HG02970 (cell line): ENCODE results near the gene NR3C1.

Experiments used
- ATAC-seq: cut with Tn5 transposase; IDR thresholded peaks from one replicate; pipeline ENCODE4 v1.9.1; 2021; ENCODE audit warnings: mild to moderate bottlenecking, moderate library complexity, moderate number of reproducible peaks; ENCODE audit not compliant: unreplicated experiment, low FRiP score

The NR3C1 gene

DNA sequence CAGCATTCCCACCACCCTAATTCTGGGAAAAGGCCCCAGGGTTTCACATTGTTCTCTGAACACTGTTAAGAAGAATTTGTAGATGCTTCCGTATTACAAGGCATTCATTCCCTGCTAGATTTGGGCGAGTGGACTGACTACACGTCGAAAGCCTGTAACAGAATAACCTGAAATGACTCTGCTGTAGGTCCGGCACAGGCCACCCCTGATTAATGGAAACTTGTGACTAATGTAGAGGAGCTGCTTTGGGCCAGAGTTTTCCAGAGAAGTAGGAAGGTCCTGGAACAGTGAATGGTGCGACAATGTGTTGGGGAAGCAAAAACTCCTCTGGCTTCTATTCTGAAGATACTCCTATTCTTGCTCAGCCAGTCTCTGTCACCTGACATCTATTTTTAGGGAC, 87.6 kb downstream of the NR3C1 start:
- no peak for ATAC-seq

DNA sequence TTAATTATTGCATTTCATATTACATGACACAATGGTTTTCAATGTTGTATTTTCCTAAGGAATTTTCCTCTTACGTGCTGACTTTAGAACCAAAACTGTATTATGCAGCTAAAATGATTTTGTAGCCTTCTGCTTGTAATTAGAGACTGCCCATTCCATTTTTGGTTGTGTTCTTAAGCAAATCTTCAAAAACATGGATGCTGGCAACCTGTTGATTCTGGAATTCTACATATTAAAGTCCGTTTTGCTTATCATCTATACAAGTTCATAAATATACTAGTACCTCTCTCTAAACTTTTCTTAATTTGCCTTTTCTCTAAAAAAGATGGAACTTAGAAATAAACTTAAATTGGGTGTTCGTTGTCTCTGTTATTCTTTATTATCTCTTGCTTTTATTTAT, 88.3 kb downstream of the NR3C1 start:
- no peak for ATAC-seq

DNA sequence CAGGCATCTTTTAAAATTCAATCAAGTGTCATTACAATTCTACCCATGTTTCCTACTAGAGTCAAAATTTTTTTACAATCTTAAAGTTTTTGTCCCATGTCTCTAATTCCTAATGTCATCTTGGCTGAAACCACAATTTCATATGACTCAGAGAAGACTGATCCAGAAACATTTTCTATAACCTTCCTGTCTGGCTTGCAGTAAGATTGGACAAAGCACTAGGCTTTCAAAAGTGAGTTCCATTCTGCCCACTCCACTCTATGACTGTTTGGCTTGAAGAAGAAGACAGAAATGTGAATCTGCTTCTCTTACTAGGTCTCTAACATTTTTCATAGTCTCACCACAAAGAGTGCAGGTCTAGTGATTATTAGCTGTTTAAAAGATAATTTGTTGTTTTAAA, 88.8 kb downstream of the NR3C1 start:
- ATAC-seq: no peak

GRCh38 chr5:143314099-143314498, 89.4 kb downstream of the NR3C1 start:
- no peak for ATAC-seq

GRCh38 chr5:143313298-143313852, 90.1 kb downstream of the NR3C1 start:
- ATAC-seq: no peak

GRCh38 chr5:143312822-143313221, 90.7 kb downstream of the NR3C1 start:
- ATAC-seq: no peak

DNA sequence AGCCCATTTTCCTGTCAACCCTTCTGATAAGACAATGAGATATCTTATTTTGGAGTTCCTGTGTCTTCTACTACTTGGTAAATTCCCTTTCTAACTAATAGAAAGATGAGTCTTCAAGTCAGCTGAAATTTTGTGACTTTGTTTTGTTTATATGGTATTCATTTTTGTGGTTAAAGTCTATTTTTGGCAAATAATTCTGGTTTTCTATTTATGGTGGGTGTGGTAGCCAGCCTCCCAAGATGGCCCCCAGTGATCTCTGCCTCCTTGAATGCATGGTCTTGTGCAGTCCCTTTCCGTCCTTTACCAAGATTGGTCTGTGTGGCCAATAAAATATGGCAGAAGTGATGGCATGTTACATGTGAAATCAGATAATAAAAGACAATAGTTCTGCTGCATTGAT, 91.5 kb downstream of the NR3C1 start:
- ATAC-seq: no peak

DNA sequence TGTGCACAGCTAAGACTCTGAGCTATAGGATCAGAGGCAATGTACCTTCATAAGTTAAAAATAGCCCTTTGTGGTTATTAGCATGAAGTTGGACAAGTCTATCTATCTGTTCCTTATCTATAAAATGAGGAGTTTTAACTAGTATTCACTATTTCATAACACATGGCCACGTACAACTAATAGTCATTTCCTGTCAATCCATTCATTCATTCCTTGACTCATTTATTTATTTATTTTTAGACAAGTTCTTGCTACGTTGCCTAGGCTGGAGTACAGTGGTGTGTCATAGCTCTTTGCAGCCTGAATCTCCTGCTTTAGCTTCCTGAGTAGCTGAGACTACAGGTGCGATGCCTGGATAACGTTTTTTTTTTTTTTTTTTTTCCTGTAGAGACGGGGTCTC, 92.1 kb downstream of the NR3C1 start:
- ATAC-seq: no peak

GRCh38 chr5:143309661-143310431, 93.6 kb downstream of the NR3C1 start:
- ATAC-seq: no peak

DNA sequence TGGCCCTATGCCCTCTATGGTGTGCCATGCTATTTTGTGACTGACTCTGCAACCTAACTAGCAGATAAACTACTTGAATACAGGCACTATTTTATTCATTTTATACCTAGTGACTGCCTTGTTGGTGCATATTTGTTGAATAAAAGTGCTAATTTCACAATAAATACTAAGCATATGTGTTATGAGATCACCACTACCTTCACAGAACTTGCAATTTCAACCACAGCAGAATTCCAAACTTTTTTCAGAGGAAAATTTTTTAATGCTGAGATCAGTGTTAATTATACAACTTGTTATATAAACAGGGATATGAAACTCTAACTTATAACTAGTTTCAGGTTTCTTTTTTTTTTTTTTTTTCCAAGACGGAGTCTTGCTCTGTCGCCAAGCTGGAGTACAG, 94.8 kb downstream of the NR3C1 start:
- ATAC-seq: no peak

- no peak for ATAC-seq
These were observed 97.4 kb downstream of the NR3C1 start for GRCh38 chr5:143306040-143306439.

GRCh38 chr5:143304836-143305475, 98.5 kb downstream of the NR3C1 start:
- ATAC-seq: no peak

DNA sequence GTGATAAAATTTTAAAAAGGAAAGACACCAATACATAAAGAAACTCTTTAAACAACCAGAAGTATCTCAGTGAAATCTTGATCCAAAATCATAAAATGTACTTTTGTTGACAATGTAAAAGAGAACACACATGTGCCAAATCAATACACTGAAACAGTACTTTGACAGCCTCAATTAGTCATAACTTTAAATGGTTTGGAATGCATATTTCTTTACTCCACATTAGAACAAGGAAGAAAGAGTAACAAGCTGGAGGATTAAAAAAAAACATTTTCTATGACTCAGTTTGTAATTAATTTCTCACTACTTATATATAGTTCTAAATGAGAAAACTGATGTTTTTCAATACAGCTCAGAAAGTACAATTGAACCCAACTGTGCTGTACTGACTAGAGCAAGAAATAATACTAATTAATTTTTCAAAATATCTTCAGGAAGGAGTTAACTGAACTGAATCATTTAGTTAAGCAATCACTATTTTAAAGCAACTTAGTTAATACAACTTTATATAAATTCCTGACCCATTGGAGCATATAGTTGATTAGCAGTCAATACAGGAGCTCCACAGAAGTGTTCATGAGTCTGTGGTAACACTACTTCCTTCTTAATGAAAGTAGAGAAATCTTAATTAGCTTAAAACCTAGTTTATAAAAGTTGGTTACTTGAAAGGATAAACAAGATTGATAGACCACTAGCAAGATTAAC, 101.0 kb downstream of the NR3C1 start:
- no peak for ATAC-seq

- ATAC-seq: no peak
These were observed 105.7 kb downstream of the NR3C1 start for GRCh38 chr5:143297756-143298155.

GRCh38 chr5:143290125-143290524, 113.4 kb downstream of the NR3C1 start:
- no peak for ATAC-seq

DNA sequence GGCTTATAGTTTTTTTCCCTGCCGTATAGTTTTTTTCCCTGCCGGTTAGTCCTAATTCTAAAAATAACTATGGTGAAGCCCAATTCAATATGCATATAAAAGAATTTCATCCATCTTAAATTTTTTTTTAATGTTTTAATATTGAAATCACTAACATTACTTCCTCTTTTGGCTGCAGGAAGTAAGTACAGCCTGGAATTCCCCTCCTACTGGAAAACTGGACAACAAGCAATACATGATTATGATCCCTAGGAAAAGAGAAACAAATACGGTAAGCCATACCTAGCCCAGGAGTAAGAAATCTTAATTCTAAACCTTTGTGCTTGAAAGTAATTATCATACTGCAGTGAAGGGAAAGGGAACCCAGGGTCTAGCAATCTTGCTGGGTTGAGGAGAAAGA, 119.0 kb downstream of the NR3C1 start:
- ATAC-seq: no peak

DNA sequence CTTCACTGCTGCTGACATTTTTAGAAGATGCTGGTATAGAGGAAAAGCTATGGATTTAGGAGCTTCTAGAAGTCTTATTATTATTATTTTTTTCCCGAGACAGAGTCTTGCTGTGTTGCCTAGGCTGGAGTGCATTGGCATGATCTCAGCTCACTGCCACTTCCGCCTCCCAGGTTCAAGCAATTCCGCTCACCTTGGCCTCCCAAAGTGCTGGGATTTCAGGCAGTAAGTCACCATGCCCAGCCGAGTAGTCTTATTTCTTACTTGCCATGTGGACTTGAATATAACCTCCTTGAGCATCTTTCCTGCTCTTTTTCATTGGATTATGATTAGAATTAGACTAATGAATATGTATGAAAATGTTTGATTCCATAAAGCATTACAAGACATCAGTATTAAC, 119.5 kb downstream of the NR3C1 start:
- no peak for ATAC-seq

DNA sequence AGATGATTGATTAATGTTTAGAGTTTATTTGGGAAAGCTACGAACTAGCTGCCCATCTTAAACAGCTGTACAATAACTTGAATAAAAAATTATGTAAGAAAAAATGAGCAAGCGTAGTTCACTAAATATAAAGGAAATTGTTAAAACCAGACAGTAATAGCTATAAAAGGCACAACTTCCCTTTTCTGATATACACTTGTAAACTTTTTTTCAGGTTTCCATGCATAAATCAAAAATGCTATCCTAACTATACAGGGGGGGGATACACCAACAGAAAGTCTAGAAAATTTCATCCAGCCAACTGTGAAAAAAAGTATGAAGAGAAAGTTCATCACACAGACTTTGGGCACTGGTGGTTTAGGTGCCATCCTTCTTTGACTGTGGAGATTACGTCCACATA, 122.3 kb downstream of the NR3C1 start:
- ATAC-seq: no peak

- ATAC-seq: no peak
These were observed 123.8 kb downstream of the NR3C1 start for GRCh38 chr5:143279698-143280097.

DNA sequence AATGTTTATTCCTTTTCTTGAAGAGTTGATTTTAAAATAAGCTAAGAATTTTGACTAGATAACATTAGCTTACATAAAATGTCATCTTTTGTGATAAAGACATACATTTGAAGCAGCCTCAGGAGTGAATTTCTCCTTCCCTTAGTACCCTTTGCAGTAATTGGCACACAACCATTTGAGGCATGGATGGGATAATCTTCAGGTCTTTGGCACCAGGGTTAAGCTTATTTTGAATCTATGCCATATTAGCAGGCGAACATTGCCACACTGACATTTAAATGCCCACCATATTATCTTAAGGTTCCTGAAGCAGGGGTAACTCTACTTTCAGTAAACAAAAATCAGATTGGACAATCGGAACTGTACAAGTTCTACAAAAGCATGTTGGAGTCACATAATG, 126.0 kb downstream of the NR3C1 start:
- no peak for ATAC-seq
